Mesodermal cell (in vitro differentiated cells): ENCODE data around the gene PKP1.

ENCODE experiments used
- H3K27ac ChIP-seq: 2 replicates; pipeline ENCODE4 v1.7.0; 2013; ENCODE audit warnings: mild to moderate bottlenecking, low read depth, low read length, moderate library complexity; ENCODE audit not compliant: severe bottlenecking
- H3K36me3 ChIP-seq: 2 replicates; pipeline ENCODE4 v1.7.1; 2013; ENCODE audit warnings: mild to moderate bottlenecking, low read length, moderate library complexity; ENCODE audit not compliant: control insufficient read depth, insufficient read depth
- H3K4me1 ChIP-seq: one replicate; pipeline ENCODE4 v1.7.1; 2013; ENCODE audit warnings: mild to moderate bottlenecking, low read length; ENCODE audit not compliant: insufficient read depth, control insufficient read depth, poor library complexity, severe bottlenecking
- H3K4me3 ChIP-seq: 2 replicates; pipeline ENCODE4 v1.7.0; 2013; ENCODE audit warnings: low read length, control low read depth, mild to moderate bottlenecking; ENCODE audit not compliant: insufficient read depth, poor library complexity, severe bottlenecking; ENCODE audit errors: extremely low read depth
- H3K9me3 ChIP-seq: 2 replicates; pipeline ENCODE4 v1.7.1; 2013; ENCODE audit warnings: mild to moderate bottlenecking, low read length, moderate library complexity; ENCODE audit not compliant: control insufficient read depth
- WGBS, 2 experiments: methylation state at CpG; one replicate each; pipeline ENCODE4 v1.1.5; 2013; ENCODE audit warnings: missing lambda C conversion rate in 2 of 2; ENCODE audit not compliant: insufficient coverage in 2 of 2; 5-methylcytosine and 5-hydroxymethylcytosine counted together

PKP1 gene

GRCh38 chr1:201344206-201345080 is 61.1 kb downstream of the PKP1 start:
- H3K4me1 ChIP-seq: peaks cover 7% of the 10 kb centered on the region
- H3K27ac ChIP-seq: no peak overlapping the region
- no peak overlapping the region for H3K4me3 ChIP-seq
- peaks cover 6% of the 10 kb centered on the region for H3K9me3 ChIP-seq
- H3K36me3 ChIP-seq: no peaks in the 10 kb centered on the region
- 80 to 81% methylated on average over 4 to 6 of the region's 7 CpGs for WGBS, 2 experiments

- no peak overlapping the region for H3K27ac ChIP-seq
- no peaks in the 10 kb centered on the region for H3K36me3 ChIP-seq
- WGBS, 2 experiments: 92 to 100% methylated on average over 4 of the region's 5 CpGs
- H3K9me3 ChIP-seq: peaks cover 6% of the 10 kb centered on the region
- peaks cover 8% of the 10 kb centered on the region for H3K4me1 ChIP-seq
- H3K4me3 ChIP-seq: no peak overlapping the region
Observed at GRCh38 chr1:201345081-201345355, 61.7 kb downstream of the PKP1 start.

DNA sequence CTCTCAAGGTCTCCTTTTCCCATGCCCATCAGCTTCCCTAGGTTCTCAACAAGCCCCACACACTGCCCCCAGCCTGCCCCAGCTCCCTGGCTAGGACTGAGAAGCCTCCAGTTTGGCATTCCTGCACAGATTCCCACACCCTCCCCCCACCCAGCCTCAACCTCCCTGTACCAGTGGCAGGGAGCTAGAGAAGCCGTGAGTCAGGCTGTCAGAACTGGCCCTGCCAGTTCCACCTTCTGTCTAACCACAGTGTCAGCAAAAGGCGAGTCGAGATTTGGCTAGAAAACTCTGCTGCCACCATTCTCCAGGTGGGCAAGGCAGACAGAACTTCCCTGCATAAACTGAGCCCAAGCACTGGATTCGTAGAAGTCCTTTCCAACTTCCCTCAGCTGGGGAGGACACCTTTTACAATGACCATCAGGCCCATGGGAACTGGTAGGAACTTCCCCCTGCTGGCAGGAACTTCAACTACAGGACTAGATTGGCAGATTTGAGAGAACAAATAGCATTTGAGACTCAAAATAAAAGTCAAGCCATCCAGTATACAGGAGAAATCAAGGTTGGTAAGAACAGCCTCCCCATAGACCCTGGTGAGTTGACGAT is 63.1 kb downstream of the PKP1 start:
- Histone ChIP-seq H3K4me1 (peaks cover 8% of the 10 kb centered on the region), H3K27ac (no peak overlapping the region), H3K9me3 (no peaks in the 10 kb centered on the region), H3K36me3 (no peaks in the 10 kb centered on the region), H3K4me3 (no peak overlapping the region)
- WGBS, 2 experiments: 63 to 84% methylated on average over 4 to 5 of the region's 5 CpGs

DNA sequence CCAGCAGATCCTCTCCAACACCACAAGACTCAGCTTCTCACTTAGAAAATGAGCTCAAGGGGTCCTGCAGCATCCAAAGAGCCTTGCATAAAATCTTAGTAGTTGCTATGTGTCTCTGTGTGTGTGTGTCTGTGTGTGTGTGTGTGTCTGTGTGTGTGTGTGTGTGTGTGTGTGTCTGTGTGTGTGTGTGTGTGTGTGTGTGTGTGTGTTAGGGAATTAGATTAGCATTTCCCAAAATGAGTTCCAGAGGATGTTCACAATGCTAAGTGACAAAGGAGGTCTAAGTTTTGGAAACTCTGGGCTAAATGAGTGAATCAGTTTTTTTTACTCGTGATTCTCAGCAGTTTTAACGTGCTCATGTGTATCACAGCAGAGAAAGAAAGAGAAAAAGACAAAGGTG is 63.7 kb downstream of the PKP1 start:
- no peak overlapping the region for H3K27ac ChIP-seq
- H3K36me3 ChIP-seq: no peaks in the 10 kb centered on the region
- 15 to 44% methylated on average over 2 of the region's 2 CpGs for WGBS, 2 experiments
- H3K4me3 ChIP-seq: no peak overlapping the region
- H3K4me1 ChIP-seq: peaks cover 8% of the 10 kb centered on the region
- H3K9me3 ChIP-seq: no peaks in the 10 kb centered on the region

- H3K9me3 ChIP-seq: no peaks in the 10 kb centered on the region
- H3K36me3 ChIP-seq: no peaks in the 10 kb centered on the region
- H3K4me3 ChIP-seq: no peak overlapping the region
- H3K27ac ChIP-seq: no peak overlapping the region
- whole genome bisulfite sequencing, 2 experiments: 17 to 38% methylated on average over 2 to 7 of the region's 7 CpGs
- H3K4me1 ChIP-seq: peaks cover 8% of the 10 kb centered on the region
Observed at GRCh38 chr1:201347498-201348210, 64.3 kb downstream of the PKP1 start.

GRCh38 chr1:201348211-201348566 is 64.9 kb downstream of the PKP1 start:
- H3K4me1 ChIP-seq: peaks cover 8% of the 10 kb centered on the region
- 0 to 24% methylated on average over 1 to 3 of the region's 6 CpGs for WGBS, 2 experiments

GRCh38 chr1:201349092-201349491 is 65.8 kb downstream of the PKP1 start:
- Histone ChIP-seq H3K27ac (no peak overlapping the region), H3K4me1 (peaks cover 8% of the 10 kb centered on the region), H3K4me3 (no peak overlapping the region), H3K9me3 (no peaks in the 10 kb centered on the region), H3K36me3 (no peaks in the 10 kb centered on the region)
- WGBS, 2 experiments: 83 to 86% methylated on average over 3 of the region's 4 CpGs

More at GRCh38 chr1:201348211-201348566, 64.9 kb downstream of the PKP1 start:
- Histone ChIP-seq H3K9me3 (no peaks in the 10 kb centered on the region), H3K36me3 (no peaks in the 10 kb centered on the region), H3K4me3 (no peak overlapping the region), H3K27ac (no peak overlapping the region)

DNA sequence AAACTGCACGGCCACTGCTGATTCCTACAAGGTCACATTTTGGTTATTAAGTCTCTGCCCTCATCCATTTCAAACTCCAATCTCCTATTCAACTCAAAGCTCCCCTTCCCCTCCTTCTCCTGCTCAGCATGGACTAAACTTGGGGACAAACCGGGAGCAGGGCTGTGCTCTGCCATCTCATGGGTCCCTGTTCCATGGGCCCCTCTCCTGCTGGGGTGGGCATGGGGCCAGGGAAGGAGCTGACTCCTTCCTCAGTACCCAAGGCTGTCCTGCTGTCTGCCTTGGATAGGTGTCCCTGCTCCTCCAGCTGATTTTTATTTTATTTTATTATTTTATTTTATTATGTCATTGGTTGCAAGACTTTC is 67.0 kb downstream of the PKP1 start:
- WGBS, 2 experiments: 100% methylated on average over 1 of the region's 2 CpGs; no CpG with 5 or more reads in 1 of the 2 experiments

DNA sequence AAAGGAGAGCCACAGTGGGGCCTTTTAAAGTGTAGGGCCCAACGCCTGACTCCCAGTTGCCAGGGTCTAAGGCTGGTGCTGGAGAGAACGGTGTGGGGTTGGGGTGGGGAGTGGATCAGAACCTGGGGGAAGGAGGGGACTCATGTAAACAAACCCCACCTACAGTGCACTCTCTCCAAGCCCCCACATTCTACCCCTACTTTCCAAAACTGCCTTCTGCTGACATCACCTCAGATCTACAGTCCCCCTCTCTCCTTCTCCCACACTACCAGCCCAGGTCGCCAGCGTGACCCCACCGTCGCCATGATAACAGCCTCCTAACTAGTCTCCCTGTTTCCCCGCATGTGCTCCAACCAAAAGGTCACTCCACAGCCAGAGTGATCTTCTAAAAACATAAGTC is 67.6 kb downstream of the PKP1 start:
- Histone ChIP-seq H3K27ac (no peak overlapping the region), H3K9me3 (no peaks in the 10 kb centered on the region), H3K36me3 (no peaks in the 10 kb centered on the region), H3K4me3 (no peak overlapping the region), H3K4me1 (peaks cover 8% of the 10 kb centered on the region)
- WGBS, 2 experiments: 93 to 94% methylated on average over 5 of the region's 7 CpGs

More for the DNA sequence above, 67.0 kb downstream of the PKP1 start:
- Histone ChIP-seq H3K27ac (no peak overlapping the region), H3K4me1 (peaks cover 8% of the 10 kb centered on the region), H3K36me3 (no peaks in the 10 kb centered on the region), H3K9me3 (no peaks in the 10 kb centered on the region), H3K4me3 (no peak overlapping the region)

- Histone ChIP-seq H3K4me3 (no peak overlapping the region), H3K27ac (no peak overlapping the region), H3K36me3 (no peaks in the 10 kb centered on the region), H3K9me3 (no peaks in the 10 kb centered on the region), H3K4me1 (peaks cover 7% of the 10 kb centered on the region)
Observed at GRCh38 chr1:201351617-201352016, 68.3 kb downstream of the PKP1 start.
